ENCODE measurements around the gene CTNNA3. TPM values are rescaled to one million over a fixed set of nuclear protein-coding genes. Genes with fewer than 3 reads are reported as not detected.

CTNNA3 gene
- total RNA-seq, 1 donor: not detected

DNA sequence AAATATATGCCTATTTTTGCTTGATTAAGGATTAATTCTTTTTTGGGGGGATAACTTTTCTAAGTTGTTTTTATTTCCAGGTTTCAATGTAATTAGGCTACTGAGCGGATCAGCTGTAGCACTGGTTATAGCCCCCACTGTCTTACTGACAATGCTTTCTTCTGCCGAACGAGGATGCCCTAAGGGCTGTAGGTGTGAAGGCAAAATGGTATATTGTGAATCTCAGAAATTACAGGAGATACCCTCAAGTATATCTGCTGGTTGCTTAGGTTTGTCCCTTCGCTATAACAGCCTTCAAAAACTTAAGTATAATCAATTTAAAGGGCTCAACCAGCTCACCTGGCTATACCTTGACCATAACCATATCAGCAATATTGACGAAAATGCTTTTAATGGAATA is 769.2 kb downstream of the CTNNA3 start:
- TF ChIP-seq, protein P1, sequence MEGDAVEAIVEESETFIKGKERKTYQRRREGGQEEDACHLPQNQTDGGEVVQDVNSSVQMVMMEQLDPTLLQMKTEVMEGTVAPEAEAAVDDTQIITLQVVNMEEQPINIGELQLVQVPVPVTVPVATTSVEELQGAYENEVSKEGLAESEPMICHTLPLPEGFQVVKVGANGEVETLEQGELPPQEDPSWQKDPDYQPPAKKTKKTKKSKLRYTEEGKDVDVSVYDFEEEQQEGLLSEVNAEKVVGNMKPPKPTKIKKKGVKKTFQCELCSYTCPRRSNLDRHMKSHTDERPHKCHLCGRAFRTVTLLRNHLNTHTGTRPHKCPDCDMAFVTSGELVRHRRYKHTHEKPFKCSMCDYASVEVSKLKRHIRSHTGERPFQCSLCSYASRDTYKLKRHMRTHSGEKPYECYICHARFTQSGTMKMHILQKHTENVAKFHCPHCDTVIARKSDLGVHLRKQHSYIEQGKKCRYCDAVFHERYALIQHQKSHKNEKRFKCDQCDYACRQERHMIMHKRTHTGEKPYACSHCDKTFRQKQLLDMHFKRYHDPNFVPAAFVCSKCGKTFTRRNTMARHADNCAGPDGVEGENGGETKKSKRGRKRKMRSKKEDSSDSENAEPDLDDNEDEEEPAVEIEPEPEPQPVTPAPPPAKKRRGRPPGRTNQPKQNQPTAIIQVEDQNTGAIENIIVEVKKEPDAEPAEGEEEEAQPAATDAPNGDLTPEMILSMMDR (IDR thresholded peaks at IDR 0.05; ENCODE audit: extremely low read depth, low read depth, low read length): no peak
- Histone ChIP-seq H3K27ac (ENCODE audit: low read depth, low read length) (no peak overlapping the region), H3K4me1 (ENCODE audit: insufficient read depth, low read length) (no peaks in the 10 kb centered on the region), H3K36me3 (ENCODE audit: insufficient read depth, low read length) (no peaks in the 10 kb centered on the region), H3K27me3 (ENCODE audit: insufficient read depth, low read length) (peaks cover 10% of the 10 kb centered on the region), H3K4me2 (ENCODE audit: insufficient read depth, low read length) (no peak overlapping the region), H3K79me2 (ENCODE audit: insufficient read depth, low read length) (no peaks in the 10 kb centered on the region), H3K9me3 (ENCODE audit: low read depth, low read length) (no peaks in the 10 kb centered on the region), H3K4me3 (ENCODE audit: insufficient read depth, low read length) (no peak overlapping the region), H2AFZ (ENCODE audit: low read length) (no peak overlapping the region), H4K20me1 (ENCODE audit: insufficient read depth, low read length) (no peaks in the 10 kb centered on the region)
- DNase-seq (ENCODE audit: insufficient read length, low spot score, missing footprints): peak; percentile 34

DNA sequence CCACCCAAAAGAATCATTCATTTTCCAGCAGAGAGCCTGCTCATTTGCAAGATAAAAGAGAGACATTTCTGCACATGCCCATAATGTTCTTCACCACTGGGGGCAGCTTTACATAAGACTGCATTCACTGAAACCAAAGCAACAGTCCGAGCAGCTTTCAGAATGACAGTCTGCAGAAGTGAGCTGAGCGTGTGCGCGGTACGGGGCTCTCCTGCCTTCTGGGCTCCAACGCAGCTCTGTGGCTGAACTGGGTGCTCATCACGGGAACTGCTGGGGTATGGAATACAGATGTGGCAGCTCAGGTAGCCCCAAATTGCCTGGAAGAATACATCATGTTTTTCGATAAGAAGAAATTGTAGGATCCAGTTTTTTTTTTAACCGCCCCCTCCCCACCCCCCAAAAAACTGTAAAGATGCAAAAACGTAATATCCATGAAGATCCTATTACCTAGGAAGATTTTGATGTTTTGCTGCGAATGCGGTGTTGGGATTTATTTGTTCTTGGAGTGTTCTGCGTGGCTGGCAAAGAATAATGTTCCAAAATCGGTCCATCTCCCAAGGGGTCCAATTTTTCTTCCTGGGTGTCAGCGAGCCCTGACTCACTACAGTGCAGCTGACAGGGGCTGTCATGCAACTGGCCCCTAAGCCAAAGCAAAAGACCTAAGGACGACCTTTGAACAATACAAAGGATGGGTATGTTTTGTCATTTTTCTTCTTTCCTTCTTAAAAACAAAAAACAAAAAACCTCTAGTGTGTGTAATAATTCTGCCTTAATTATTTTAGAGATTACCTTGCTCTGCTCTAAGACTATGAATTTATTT is 769.9 kb downstream of the CTNNA3 start, which contains the start of gene LRRTM3:
Gene LRRTM3 (plus strand): TSS at position 141 of the 820 bp plus-strand sequence.
- TF ChIP-seq, protein P1 (IDR thresholded peaks at IDR 0.05; ENCODE audit: extremely low read depth, low read depth, low read length): peak; percentile 58
- Histone ChIP-seq H2AFZ (ENCODE audit: low read length) (peak within 1 kb of the TSS; percentile 46), H3K9me3 (ENCODE audit: low read depth, low read length) (no peaks in the 10 kb centered on the region), H3K27me3 (ENCODE audit: insufficient read depth, low read length) (peaks cover 10% of the 10 kb centered on the region), H3K4me2 (ENCODE audit: insufficient read depth, low read length) (peak within 1 kb of the TSS; percentile 58), H3K79me2 (ENCODE audit: insufficient read depth, low read length) (no peaks in the 10 kb centered on the region), H3K4me1 (ENCODE audit: insufficient read depth, low read length) (no peaks in the 10 kb centered on the region), H3K36me3 (ENCODE audit: insufficient read depth, low read length) (no peaks in the 10 kb centered on the region), H4K20me1 (ENCODE audit: insufficient read depth, low read length) (no peaks in the 10 kb centered on the region), H3K27ac (ENCODE audit: low read depth, low read length) (no peak within 1 kb of the TSS), H3K4me3 (ENCODE audit: insufficient read depth, low read length) (peak within 1 kb of the TSS; percentile 50)
- DNase-seq (ENCODE audit: insufficient read length, low spot score, missing footprints): peak; percentile 81

DNA sequence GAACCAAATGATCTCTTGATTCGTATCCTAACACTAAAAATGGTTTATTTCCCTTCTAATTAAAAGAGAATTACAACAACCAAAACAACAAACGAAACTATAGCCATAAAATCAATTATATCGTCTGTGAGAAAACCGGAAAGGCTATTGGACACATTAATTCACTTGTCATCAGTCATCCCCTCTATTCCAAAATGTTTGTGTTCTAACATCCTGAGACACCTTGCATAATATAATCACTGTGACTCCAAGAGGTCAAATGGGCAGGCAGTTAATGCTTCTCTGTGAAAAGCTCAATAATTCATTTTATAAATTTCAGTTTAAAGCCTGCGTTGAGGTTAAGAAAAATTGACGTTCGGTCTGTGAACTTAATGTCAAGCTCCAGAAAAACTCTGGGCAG is 770.6 kb downstream of the CTNNA3 start:
- Histone ChIP-seq H3K4me1 (ENCODE audit: insufficient read depth, low read length) (no peaks in the 10 kb centered on the region), H3K27ac (ENCODE audit: low read depth, low read length) (no peak overlapping the region), H3K4me3 (ENCODE audit: insufficient read depth, low read length) (no peak overlapping the region), H4K20me1 (ENCODE audit: insufficient read depth, low read length) (no peaks in the 10 kb centered on the region), H3K9me3 (ENCODE audit: low read depth, low read length) (no peaks in the 10 kb centered on the region), H2AFZ (ENCODE audit: low read length) (no peak overlapping the region), H3K27me3 (ENCODE audit: insufficient read depth, low read length) (peaks cover 10% of the 10 kb centered on the region), H3K79me2 (ENCODE audit: insufficient read depth, low read length) (no peaks in the 10 kb centered on the region), H3K36me3 (ENCODE audit: insufficient read depth, low read length) (no peaks in the 10 kb centered on the region), H3K4me2 (ENCODE audit: insufficient read depth, low read length) (no peak overlapping the region)
- DNase-seq (ENCODE audit: insufficient read length, low spot score, missing footprints): no peak
- TF ChIP-seq, protein P1 (IDR thresholded peaks at IDR 0.05; ENCODE audit: extremely low read depth, low read depth, low read length): no peak

DNA sequence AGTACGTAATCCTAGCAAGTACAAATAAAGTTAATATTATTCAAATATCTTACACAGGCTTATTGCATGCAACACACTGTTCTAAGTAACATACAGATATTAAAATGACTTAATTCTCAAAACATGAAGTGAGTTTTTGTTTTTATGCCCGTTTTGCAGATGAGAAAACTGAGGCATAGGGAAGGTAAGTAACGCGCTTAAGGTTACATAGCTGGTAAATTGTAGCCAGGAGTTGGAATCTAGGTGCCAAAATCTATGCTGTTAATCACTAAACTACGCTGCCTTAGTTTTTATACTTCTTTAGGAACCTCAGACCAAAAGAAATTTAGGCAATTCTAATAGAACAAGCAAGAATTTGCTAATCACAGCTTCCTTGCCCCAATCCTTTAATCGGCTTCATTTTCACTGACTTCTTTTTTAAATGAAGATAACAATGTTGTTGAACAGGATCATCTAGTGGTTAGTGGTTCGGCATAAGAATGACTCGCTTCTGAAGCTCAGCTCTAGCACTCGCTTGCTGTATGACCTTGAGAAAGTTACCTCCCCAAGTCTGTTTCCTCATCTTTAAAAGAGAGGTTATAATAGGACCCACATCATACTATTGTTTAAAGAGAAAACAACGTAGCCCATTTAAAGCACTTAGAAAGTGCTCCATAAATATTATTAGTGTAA is 771.2 kb downstream of the CTNNA3 start:
- Histone ChIP-seq H3K9me3 (ENCODE audit: low read depth, low read length) (no peaks in the 10 kb centered on the region), H3K4me1 (ENCODE audit: insufficient read depth, low read length) (no peaks in the 10 kb centered on the region), H4K20me1 (ENCODE audit: insufficient read depth, low read length) (no peaks in the 10 kb centered on the region), H3K36me3 (ENCODE audit: insufficient read depth, low read length) (no peaks in the 10 kb centered on the region), H3K27me3 (ENCODE audit: insufficient read depth, low read length) (peaks cover 10% of the 10 kb centered on the region), H3K4me3 (ENCODE audit: insufficient read depth, low read length) (no peak overlapping the region), H3K4me2 (ENCODE audit: insufficient read depth, low read length) (no peak overlapping the region), H3K27ac (ENCODE audit: low read depth, low read length) (no peak overlapping the region), H3K79me2 (ENCODE audit: insufficient read depth, low read length) (no peaks in the 10 kb centered on the region), H2AFZ (ENCODE audit: low read length) (no peak overlapping the region)
- TF ChIP-seq, protein P1 (IDR thresholded peaks at IDR 0.05; ENCODE audit: extremely low read depth, low read depth, low read length): no peak
- no peak for DNase-seq (ENCODE audit: insufficient read length, low spot score, missing footprints)

Data from osteoblast (primary cell).